K562 (cell line): ENCODE measurements around the gene SIRT3. TPM values are rescaled to one million over a fixed set of nuclear protein-coding genes. Genes with fewer than 3 reads are reported as not detected.

Experiments used
- ATAC-seq: fragments of 200-7000 bp; cut with Tn5 transposase; 3 replicates; pipeline ENCODE4 v1.9.1; 2020; ENCODE audit warnings: moderate library complexity
- BruUV-seq: library from RNA; stranded (reverse); fragments of 400-500 nt; replicated peaks from 2 replicates; lab custom pipeline; 2021; lab: Mats Ljungman, UMichigan
- CTCF ChIA-PET: fragments of 300-600 bp; formaldehyde crosslinking; extraction: SDS; loops from one replicate; lab custom pipeline; 2021; ENCODE audit warnings: low intra/inter-chr PET ratio; lab: Yijun Ruan, JAX
- POLR2A ChIA-PET: fragments of 300-600, 350-650 bp; sonication (Branson Sonifier 250); formaldehyde crosslinking; extraction: SDS; loops from one replicate; lab custom pipeline; 2021; ENCODE audit warnings: antibody characterized with exemption, inconsistent platforms; lab: Yijun Ruan, JAX
- DNase-seq, 4 experiments: peaks; one replicate each; pipeline versions ENCODE4 v3.0.0 to v3.0.0-alpha.2; 2011 to 2018; ENCODE audit warnings: low spot score in 3 of 4, mixed read lengths in 3 of 4; ENCODE audit errors: extremely low read depth in 1 of 4
- FAIRE-seq: peaks from 2 replicates; lab custom pipeline; 2011; peaks lifted over from hg19 to GRCh38; lab: Jason Lieb, UNC
- H2AFZ ChIP-seq: 2 replicates; pipeline ENCODE4 v1.6.0; 2011; ENCODE audit warnings: low read depth, low read length, control low read depth, inconsistent platforms
- H3K27ac ChIP-seq: fragments of 200-600 bp; 3 replicates; pipeline ENCODE4 v1.8.0; 2011; ENCODE audit warnings: low read depth, mild to moderate bottlenecking, control low read depth, inconsistent platforms, low read length, moderate library complexity, mixed read lengths; ENCODE audit errors: extremely low read depth
- H3K27me3 ChIP-seq, 2 experiments: fragments of 300-600 bp in 1 of 2; 2 replicates in 1 of 2; 3 replicates in 1 of 2; pipeline versions ENCODE4 v1.6.0 to v1.8.0; 2011; ENCODE audit warnings: inconsistent platforms in 2 of 2, low read length in 2 of 2, mild to moderate bottlenecking in 1 of 2, mixed read lengths in 1 of 2, moderate library complexity in 1 of 2; ENCODE audit not compliant: control insufficient read depth in 2 of 2, insufficient read depth in 2 of 2
- H3K36me3 ChIP-seq: fragments of 300-600 bp; 3 replicates; pipeline ENCODE4 v1.8.0; 2011; ENCODE audit warnings: mild to moderate bottlenecking, low read length, inconsistent platforms; ENCODE audit not compliant: control insufficient read depth, insufficient read depth
- H3K4me1 ChIP-seq, 2 experiments: fragments of 200-600 bp in 1 of 2; replicated peaks in 1 of 2; 2 replicates in 1 of 2; 3 replicates in 1 of 2; pipeline versions ENCODE4 v1.5.1 to v1.8.0; 2011; ENCODE audit warnings: inconsistent platforms in 2 of 2, low read length in 2 of 2, mild to moderate bottlenecking in 1 of 2, mixed read lengths in 1 of 2, moderate library complexity in 1 of 2; ENCODE audit not compliant: control insufficient read depth in 2 of 2, insufficient read depth in 2 of 2
- H3K4me2 ChIP-seq: 2 replicates; pipeline ENCODE4 v1.6.1; 2011; ENCODE audit warnings: low read length, control low read depth, inconsistent platforms, mixed read lengths; ENCODE audit not compliant: insufficient read depth
- H3K4me3 ChIP-seq: fragments of 200-600 bp; sonication (generic), shearing (Covaris generic); 2 replicates; pipeline ENCODE4 v1.5.1; 2016; ENCODE audit warnings: control low read depth, inconsistent platforms
- H3K79me2 ChIP-seq: fragments of 200-600 bp; 3 replicates; pipeline ENCODE4 v1.8.0; 2011; ENCODE audit warnings: low read length, inconsistent platforms; ENCODE audit not compliant: control insufficient read depth, insufficient read depth
- H3K9ac ChIP-seq, 2 experiments: 2 replicates each; pipeline versions ENCODE4 v1.6.0 to v1.6.1; 2011; ENCODE audit warnings: low read depth in 2 of 2, low read length in 2 of 2, control low read depth in 1 of 2, inconsistent platforms in 1 of 2, mild to moderate bottlenecking in 1 of 2, mixed read lengths in 1 of 2; ENCODE audit not compliant: insufficient read depth in 1 of 2
- H3K9me1 ChIP-seq: one replicate; pipeline ENCODE4 v1.6.0; 2011; ENCODE audit warnings: inconsistent platforms, mild to moderate bottlenecking, low read length, moderate library complexity; ENCODE audit not compliant: control insufficient read depth, insufficient read depth
- H3K9me3 ChIP-seq: replicated peaks from 2 replicates; pipeline ENCODE4 v1.5.1; 2011; ENCODE audit warnings: low read depth, low read length, inconsistent platforms; ENCODE audit not compliant: control insufficient read depth, insufficient read depth
- H4K20me1 ChIP-seq: replicated peaks from 2 replicates; pipeline ENCODE4 v1.6.1; 2011; ENCODE audit warnings: low read length, inconsistent platforms, mixed read lengths; ENCODE audit not compliant: control insufficient read depth, insufficient read depth
- MAZ ChIP-seq, 2 experiments: fragments of 450-650 bp in 1 of 2; sonication (generic) in 1 of 2; formaldehyde crosslinking; IDR thresholded peaks in 1 of 2; conservative IDR thresholded peaks in 1 of 2; 2 replicates each; pipeline versions ENCODE4 v1.4.0 to v1.5.0; 2020; ENCODE audit warnings: mild to moderate bottlenecking in 1 of 2, missing genetic modification reagents in 1 of 2
- MYBL2 ChIP-seq, 2 experiments: fragments of 450-650 bp in 1 of 2; sonication (generic) in 1 of 2; formaldehyde crosslinking in 1 of 2; IDR thresholded peaks; 2 replicates each; pipeline versions ENCODE4 v1.6.1 to v1.8.1; 2017 to 2022; ENCODE audit warnings: borderline replicate concordance in 1 of 2, inconsistent platforms in 1 of 2, low read depth in 1 of 2, mild to moderate bottlenecking in 1 of 2, missing genetic modification reagents in 1 of 2, moderate library complexity in 1 of 2
- MYC ChIP-seq, 2 experiments: fragments of 250-450 bp in 1 of 2; sonication (Bioruptor Pico) in 1 of 2; IDR thresholded peaks; 2 replicates each; pipeline versions ENCODE4 v1.5.1 to v1.6.1; 2012 to 2021; ENCODE audit warnings: low read depth in 2 of 2, borderline replicate concordance in 1 of 2, improper control_type of control experiment in 1 of 2, low read length in 1 of 2, mild to moderate bottlenecking in 1 of 2, moderate library complexity in 1 of 2
- PHB ChIP-seq: fragments of 250-450 bp; sonication (Bioruptor Pico); IDR thresholded peaks from 2 replicates; pipeline ENCODE4 v1.5.0; 2021
- ZBTB17 ChIP-seq: fragments of 450-650 bp; formaldehyde crosslinking; IDR thresholded peaks from 2 replicates; pipeline ENCODE4 v1.4.0; 2020; ENCODE audit warnings: mild to moderate bottlenecking
- ZNF224 ChIP-seq: sonication (generic); formaldehyde crosslinking; IDR thresholded peaks from 2 replicates; pipeline ENCODE4 v1.8.0; 2022; ENCODE audit warnings: mild to moderate bottlenecking, missing genetic modification reagents
- ZNF354B ChIP-seq: fragments of 250-450 bp; sonication (Bioruptor Pico); IDR thresholded peaks from 2 replicates; pipeline ENCODE4 v1.4.0; 2020
- ZNF57 ChIP-seq: fragments of 450-650 bp; formaldehyde crosslinking; IDR thresholded peaks from 2 replicates; pipeline ENCODE4 v1.4.0; 2020; ENCODE audit warnings: mild to moderate bottlenecking, moderate library complexity
- ZSCAN29 ChIP-seq: fragments of 450-650 bp; IDR thresholded peaks from 2 replicates; pipeline ENCODE4 v1.6.1; 2017
- WGBS: fragments of 100-300 bp; shearing (Covaris generic); methylation state at CpG from one replicate; pipeline ENCODE4 v1.1.6; 2016; ENCODE audit warnings: low coverage, mixed read lengths; ENCODE audit not compliant: insufficient coverage; ENCODE audit errors: missing lambda C conversion rate; 5-methylcytosine and 5-hydroxymethylcytosine counted together
- in situ Hi-C: fragments of 300-500 bp; cut with MboI; formaldehyde crosslinking; loops from 4 replicates; pipeline ENCODE4 v1.15.0; 2018; ENCODE audit warnings: inconsistent platforms, mixed read lengths
- intact Hi-C: fragments of 100-400 bp; cut with micrococcal nuclease; formaldehyde crosslinking; loops from 2 replicates; pipeline ENCODE4 v1.14.2; 2022
- polyA plus RNA-seq, 8 experiments: library from polyadenylated mRNA; depleted of rRNA in 4 of 8; stranded (reverse) in 5 of 8; unstranded in 3 of 8; fragments of >200 nt; fragmentation: Nextera tagmentation in 2 of 8; fragmentation: Illumina TruSeq in 1 of 8; extraction: Ambion mirVana in 2 of 8; extraction: Trizol in 1 of 8; gene quantifications; 2 replicates each; pipeline versions ENCODE4 v1.2.1 to v1.2.3, GENCODE V29; 2011 to 2014; ENCODE audit warnings: inconsistent platforms in 1 of 8, missing spikeins in 1 of 8
- total RNA-seq, 7 experiments: library from RNA; depleted of rRNA in 6 of 7; stranded (reverse); fragments of >200 nt in 6 of 7; fragmentation: Illumina TruSeq in 2 of 7; extraction: Trizol in 2 of 7; gene quantifications; 2 replicates each; pipeline versions ENCODE4 v1.2.1 to v1.2.3, GENCODE V29; 2011 to 2021; ENCODE audit warnings: low replicate concordance in 1 of 7
- TF ChIP-seq, protein P1 (sequence below): IDR thresholded peaks from 2 replicates; pipeline ENCODE4 v1.6.1; 2012; ENCODE audit warnings: low read depth, low read length, improper control_type of control experiment, borderline replicate concordance
- TF ChIP-seq, protein P2 (sequence below): conservative IDR thresholded peaks from 2 replicates; pipeline ENCODE4 v1.6.1; 2011; ENCODE audit warnings: low read depth, mild to moderate bottlenecking, low read length; ENCODE audit not compliant: control insufficient read depth
- TF ChIP-seq, protein P3 (sequence below): sonication (generic); formaldehyde crosslinking; IDR thresholded peaks from 2 replicates; pipeline ENCODE4 v1.8.0; 2022; ENCODE audit warnings: mild to moderate bottlenecking, missing genetic modification reagents, borderline replicate concordance
- TF ChIP-seq, protein P4 (sequence below): sonication (generic); formaldehyde crosslinking; IDR thresholded peaks from 2 replicates; pipeline ENCODE4 v1.5.0; 2020; ENCODE audit warnings: missing genetic modification reagents

The SIRT3 gene
- total and polyA plus RNA-seq, 9 of the 15 experiments (the other 6 are each of a cell fraction or from before 2014, with no cell fraction given), result 1.9 to 27.5 (median 14.5) TPM

DNA sequence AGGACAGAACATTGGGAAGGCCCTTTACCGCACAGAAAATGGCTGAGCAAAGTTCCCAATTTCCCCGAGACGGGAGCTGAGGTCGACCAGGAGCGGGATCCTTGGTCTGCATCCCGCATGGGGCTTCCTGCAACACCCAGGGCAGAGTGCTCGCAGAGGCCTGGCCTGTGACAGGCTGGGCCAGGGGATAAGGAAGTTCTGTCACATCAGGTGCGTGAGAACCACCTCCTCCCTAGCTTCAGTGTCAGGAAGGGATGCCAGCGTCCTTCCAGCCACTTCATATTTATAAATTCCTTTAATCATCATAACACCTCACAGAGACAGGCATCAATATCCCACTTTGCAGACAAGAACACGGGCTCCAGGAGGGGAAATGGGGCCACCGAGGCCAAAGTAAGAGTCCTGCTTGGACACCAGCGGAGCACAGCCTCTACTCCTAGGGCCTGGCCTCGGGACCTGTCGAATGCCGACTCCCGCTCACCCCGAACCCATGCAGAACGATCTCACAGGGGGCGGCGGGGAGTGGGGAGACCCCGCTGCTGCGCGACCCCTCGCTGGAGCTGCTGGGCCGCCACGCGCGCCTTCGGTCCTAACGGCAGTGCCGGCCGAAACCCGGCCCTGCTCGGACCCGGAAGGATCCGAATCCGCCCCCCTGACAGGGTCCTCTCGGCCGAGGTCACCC is 29.5 kb downstream of the SIRT3 start:
- H3K79me2 ChIP-seq, result peaks cover 72% of the 10 kb centered on the region
- H3K4me1 ChIP-seq, result peaks cover 35 to 55% of the 10 kb centered on the region in 2 experiments; a peak in 4 of 5 replicates
- intact Hi-C loops (loop anchor here (2.0 kb wide), 1 partner anchor 30 kb away; the partner anchor contains the start of genes PSMD13 and SIRT3), in situ Hi-C loops (no loop called here)
- H3K9ac ChIP-seq, result peak overlapping the region; percentile 97 to 98
- H3K9me1 ChIP-seq, result peaks cover 10% of the 10 kb centered on the region
- peak overlapping the region; percentile 93 for H3K27ac ChIP-seq
- peak; percentile 37 to 50 (median 44) for DNase-seq
- no peaks in the 10 kb centered on the region; a peak in 1 of 5 replicates for H3K27me3 ChIP-seq
- H3K4me2 ChIP-seq, result peak overlapping the region; percentile 92
- peaks cover 71% of the 10 kb centered on the region for H3K36me3 ChIP-seq
- H4K20me1 ChIP-seq, result peaks cover 44% of the 10 kb centered on the region
- BruUV-seq, result TSS peak; percentile 39
- CTCF ChIA-PET, result no interaction called here
- no peaks in the 10 kb centered on the region for H3K9me3 ChIP-seq
- POLR2A ChIA-PET, result interaction anchor here (0.6 to 3.1 kb wide), 29 partner anchors 9 to 305 kb away, joined by 3 to 63 read pairs (median 4); no protein-coding TSS in a partner anchor
- peak overlapping the region; percentile 96 for H3K4me3 ChIP-seq
- FAIRE-seq, result no peak
- ATAC-seq, result peak; percentile 2
- under 1% methylated on average over 28 of the region's 39 CpGs for WGBS
- no peak overlapping the region for H2AFZ ChIP-seq
- TF ChIP-seq, protein P1, sequence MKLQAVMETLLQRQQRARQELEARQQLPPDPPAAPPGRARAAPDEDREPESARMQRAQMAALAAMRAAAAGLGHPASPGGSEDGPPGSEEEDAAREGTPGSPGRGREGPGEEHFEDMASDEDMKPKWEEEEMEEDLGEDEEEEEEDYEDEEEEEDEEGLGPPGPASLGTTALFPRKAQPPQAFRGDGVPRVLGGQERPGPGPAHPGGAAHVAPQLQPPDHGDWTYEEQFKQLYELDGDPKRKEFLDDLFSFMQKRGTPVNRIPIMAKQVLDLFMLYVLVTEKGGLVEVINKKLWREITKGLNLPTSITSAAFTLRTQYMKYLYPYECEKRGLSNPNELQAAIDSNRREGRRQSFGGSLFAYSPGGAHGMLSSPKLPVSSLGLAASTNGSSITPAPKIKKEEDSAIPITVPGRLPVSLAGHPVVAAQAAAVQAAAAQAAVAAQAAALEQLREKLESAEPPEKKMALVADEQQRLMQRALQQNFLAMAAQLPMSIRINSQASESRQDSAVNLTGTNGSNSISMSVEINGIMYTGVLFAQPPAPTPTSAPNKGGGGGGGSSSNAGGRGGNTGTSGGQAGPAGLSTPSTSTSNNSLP, result no peak
- TF ChIP-seq, protein P2, sequence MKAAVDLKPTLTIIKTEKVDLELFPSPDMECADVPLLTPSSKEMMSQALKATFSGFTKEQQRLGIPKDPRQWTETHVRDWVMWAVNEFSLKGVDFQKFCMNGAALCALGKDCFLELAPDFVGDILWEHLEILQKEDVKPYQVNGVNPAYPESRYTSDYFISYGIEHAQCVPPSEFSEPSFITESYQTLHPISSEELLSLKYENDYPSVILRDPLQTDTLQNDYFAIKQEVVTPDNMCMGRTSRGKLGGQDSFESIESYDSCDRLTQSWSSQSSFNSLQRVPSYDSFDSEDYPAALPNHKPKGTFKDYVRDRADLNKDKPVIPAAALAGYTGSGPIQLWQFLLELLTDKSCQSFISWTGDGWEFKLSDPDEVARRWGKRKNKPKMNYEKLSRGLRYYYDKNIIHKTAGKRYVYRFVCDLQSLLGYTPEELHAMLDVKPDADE, result peak; percentile 5; the same call in 1 of the 2 replicates
- TF ChIP-seq ZSCAN29 (peak; percentile 69; the same call in 1 of the 2 replicates), ZBTB17 (CRISPR knock-in tag) (peak; percentile 64; the same call in 1 of the 2 replicates), ZNF57 (CRISPR knock-in tag) (0 out of 2 replicates have a peak, but pooled peaks have one; percentile 11), PHB (peak; percentile 69; the same call in 1 of the 2 replicates), ZNF224 (CRISPR knock-in tag) (0 out of 2 replicates have a peak, but pooled peaks have one; percentile 57), MYC (IDR thresholded peaks at IDR 0.05; ENCODE audit: low read depth, low read length) (no peak), MYC (CRISPR knock-in tag; IDR thresholded peaks at IDR 0.05; ENCODE audit: borderline replicate concordance, low read depth) (peak; percentile 41; the same call in 1 of the 2 replicates), MAZ (CRISPR knock-in tag; conservative IDR thresholded peaks at IDR 0.05 in 1 of 2, IDR thresholded peaks at IDR 0.05 in 1 of 2) (no peak), ZNF354B (CRISPR knock-in tag) (no peak), MYBL2 (IDR thresholded peaks at IDR 0.05; ENCODE audit: low read depth) (no peak), MYBL2 (CRISPR knock-in tag; IDR thresholded peaks at IDR 0.05; ENCODE audit: borderline replicate concordance) (no peak)
- TF ChIP-seq, protein P3, sequence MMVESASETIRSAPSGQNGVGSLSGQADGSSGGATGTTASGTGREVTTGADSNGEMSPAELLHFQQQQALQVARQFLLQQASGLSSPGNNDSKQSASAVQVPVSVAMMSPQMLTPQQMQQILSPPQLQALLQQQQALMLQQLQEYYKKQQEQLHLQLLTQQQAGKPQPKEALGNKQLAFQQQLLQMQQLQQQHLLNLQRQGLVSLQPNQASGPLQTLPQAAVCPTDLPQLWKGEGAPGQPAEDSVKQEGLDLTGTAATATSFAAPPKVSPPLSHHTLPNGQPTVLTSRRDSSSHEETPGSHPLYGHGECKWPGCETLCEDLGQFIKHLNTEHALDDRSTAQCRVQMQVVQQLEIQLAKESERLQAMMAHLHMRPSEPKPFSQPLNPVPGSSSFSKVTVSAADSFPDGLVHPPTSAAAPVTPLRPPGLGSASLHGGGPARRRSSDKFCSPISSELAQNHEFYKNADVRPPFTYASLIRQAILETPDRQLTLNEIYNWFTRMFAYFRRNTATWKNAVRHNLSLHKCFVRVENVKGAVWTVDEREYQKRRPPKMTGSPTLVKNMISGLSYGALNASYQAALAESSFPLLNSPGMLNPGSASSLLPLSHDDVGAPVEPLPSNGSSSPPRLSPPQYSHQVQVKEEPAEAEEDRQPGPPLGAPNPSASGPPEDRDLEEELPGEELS (CRISPR knock-in tag), result 0 out of 2 replicates have a peak, but pooled peaks have one; percentile 24
- TF ChIP-seq, protein P4, sequence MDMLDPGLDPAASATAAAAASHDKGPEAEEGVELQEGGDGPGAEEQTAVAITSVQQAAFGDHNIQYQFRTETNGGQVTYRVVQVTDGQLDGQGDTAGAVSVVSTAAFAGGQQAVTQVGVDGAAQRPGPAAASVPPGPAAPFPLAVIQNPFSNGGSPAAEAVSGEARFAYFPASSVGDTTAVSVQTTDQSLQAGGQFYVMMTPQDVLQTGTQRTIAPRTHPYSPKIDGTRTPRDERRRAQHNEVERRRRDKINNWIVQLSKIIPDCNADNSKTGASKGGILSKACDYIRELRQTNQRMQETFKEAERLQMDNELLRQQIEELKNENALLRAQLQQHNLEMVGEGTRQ, result 0 out of 2 replicates have a peak, but pooled peaks have one; percentile 5
